OCI-LY7 (cell line): Measurements from ENCODE around the gene TTLL7. TPM values are rescaled to one million over a fixed set of nuclear protein-coding genes. Genes with fewer than 3 reads are reported as not detected.

ENCODE experiments used
- BruUV-seq: library from RNA; stranded (reverse); fragments of 400-500 nt; replicated peaks from 2 replicates; lab custom pipeline; 2021; lab: Mats Ljungman, UMichigan
- CTCF ChIA-PET: fragments of 300-600 bp; sonication (Branson Sonifier 250); formaldehyde crosslinking; loops from one replicate; lab custom pipeline; 2022; ENCODE audit warnings: antibody characterized with exemption; ENCODE audit not compliant: unreplicated experiment; lab: Charles Lee
- POLR2A ChIA-PET: fragments of 300-600 bp; sonication (Branson Sonifier 250); formaldehyde crosslinking; loops from one replicate; lab custom pipeline; 2022; ENCODE audit warnings: antibody characterized with exemption; lab: Charles Lee
- DNase-seq: peaks from one replicate; pipeline ENCODE4 v3.0.0-alpha.2; 2015; ENCODE audit warnings: low spot score
- H2AFZ ChIP-seq: fragments of 200-600 bp; sonication (generic), shearing (Covaris generic); 2 replicates; pipeline ENCODE4 v1.6.1; 2014; ENCODE audit warnings: mild to moderate bottlenecking, antibody characterized with exemption, low read length, moderate library complexity
- H3K27ac ChIP-seq: fragments of 200-600 bp; sonication (generic); 2 replicates; pipeline ENCODE4 v1.5.1; 2014; ENCODE audit warnings: mixed run types, low read depth, mild to moderate bottlenecking, moderate library complexity, low read length, inconsistent platforms; ENCODE audit not compliant: poor library complexity, severe bottlenecking
- H3K36me3 ChIP-seq: fragments of 200-600 bp; sonication (generic); 2 replicates; pipeline ENCODE4 v1.6.1; 2014; ENCODE audit warnings: mild to moderate bottlenecking, antibody characterized with exemption, low read length, moderate library complexity, mixed read lengths; ENCODE audit not compliant: insufficient read depth
- H3K4me1 ChIP-seq: fragments of 200-600 bp; sonication (generic); 2 replicates; pipeline ENCODE4 v1.5.1; 2014; ENCODE audit warnings: mild to moderate bottlenecking, low read length; ENCODE audit not compliant: insufficient read depth, poor library complexity, severe bottlenecking
- H3K4me2 ChIP-seq: fragments of 200-600 bp; sonication (generic); 2 replicates; pipeline ENCODE4 v1.6.1; 2014; ENCODE audit warnings: mild to moderate bottlenecking, low read length
- H3K4me3 ChIP-seq: fragments of 200-600 bp; sonication (generic); 2 replicates; pipeline ENCODE4 v1.5.1; 2014; ENCODE audit warnings: mild to moderate bottlenecking, low read depth, low read length; ENCODE audit not compliant: poor library complexity, severe bottlenecking
- H3K79me2 ChIP-seq: fragments of 200-600 bp; sonication (generic); 2 replicates; pipeline ENCODE4 v1.6.1; 2016; ENCODE audit warnings: low read depth, mild to moderate bottlenecking, low read length, moderate library complexity, mixed read lengths; ENCODE audit not compliant: insufficient read depth
- H3K9me2 ChIP-seq: fragments of 200-600 bp; sonication (generic); 2 replicates; pipeline ENCODE4 v1.6.1; 2016; ENCODE audit warnings: mild to moderate bottlenecking, low read length, mixed read lengths; ENCODE audit not compliant: insufficient read depth
- H3K9me3 ChIP-seq: fragments of 200-600 bp; sonication (generic); 2 replicates; pipeline ENCODE4 v1.6.1; 2014; ENCODE audit warnings: mild to moderate bottlenecking, mixed run types, low read length, mixed read lengths
- H4K20me1 ChIP-seq: fragments of 200-600 bp; sonication (generic); 2 replicates; pipeline ENCODE4 v1.6.1; 2014; ENCODE audit warnings: mild to moderate bottlenecking, antibody characterized with exemption, low read length, moderate library complexity, mixed read lengths; ENCODE audit not compliant: insufficient read depth
- CTCF ChIP-seq: fragments of 200-600 bp; sonication (generic); conservative IDR thresholded peaks from 2 replicates; pipeline ENCODE4 v1.5.1; 2014; ENCODE audit warnings: mild to moderate bottlenecking, antibody characterized with exemption, low read length, moderate library complexity, mixed read lengths
- EZH2phosphoT487 ChIP-seq: fragments of 200-600 bp; sonication (generic); IDR thresholded peaks from 2 replicates; pipeline ENCODE4 v1.6.1; 2018; ENCODE audit warnings: low read depth, borderline replicate concordance, mild to moderate bottlenecking, mixed run types, antibody characterized with exemption, low read length, moderate library complexity, mixed read lengths
- intact Hi-C: fragments of 100-400 bp; cut with micrococcal nuclease; formaldehyde crosslinking; loops from one replicate; pipeline ENCODE4 v1.10.0; 2022; ENCODE audit not compliant: unreplicated experiment
- total RNA-seq, 2 experiments: library from RNA; depleted of rRNA in 1 of 2; stranded (reverse); fragments of >200 nt in 1 of 2; shearing (Covaris generic) in 1 of 2; gene quantifications; 2 replicates each; pipeline ENCODE4 v1.2.3, GENCODE V29; 2014 to 2022

TTLL7 gene
- total RNA-seq, 2 experiments from 2014 or later, result 0.76 to 0.88 TPM

GRCh38 chr1:83996621-83997020 lies 2.3 kb downstream of the TTLL7 start:
- H3K4me2 ChIP-seq, result no peak overlapping the region

DNA sequence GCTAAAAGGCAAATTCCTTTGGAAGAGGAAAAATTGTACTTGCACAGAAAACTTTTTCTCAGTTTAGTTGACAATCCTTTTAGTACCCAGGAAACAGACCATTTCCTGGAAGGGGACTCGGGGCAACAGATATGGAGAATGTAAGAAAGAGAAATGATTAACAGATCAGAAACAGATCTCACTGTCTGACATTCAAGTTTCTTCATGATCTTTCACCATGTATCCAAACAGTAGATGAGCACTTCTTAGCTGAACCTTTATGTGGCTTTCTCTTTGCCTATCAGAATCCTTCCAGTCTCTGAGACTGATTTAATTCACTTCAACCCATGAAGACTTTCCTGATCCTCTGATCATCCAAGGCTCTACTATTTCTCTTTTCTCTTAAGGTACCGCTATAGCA lies 2.7 kb downstream of the TTLL7 start:
- H3K4me1 ChIP-seq, result peaks cover 5% of the 10 kb centered on the region
- intact Hi-C loops, result no loop called here
- no peak overlapping the region for H3K4me2 ChIP-seq
- H3K9me2 ChIP-seq, result no peaks in the 10 kb centered on the region
- H3K36me3 ChIP-seq, result no peaks in the 10 kb centered on the region
- no peak overlapping the region for H3K4me3 ChIP-seq
- H2AFZ ChIP-seq, result no peak overlapping the region
- DNase-seq, result no peak
- no peaks in the 10 kb centered on the region for H3K9me3 ChIP-seq
- no peaks in the 10 kb centered on the region for H3K79me2 ChIP-seq
- POLR2A ChIA-PET, result no interaction called here
- no TSS peak for BruUV-seq
- CTCF ChIA-PET, result no interaction called here
- H3K27ac ChIP-seq, result no peak overlapping the region
- TF ChIP-seq EZH2phosphoT487 (no peak), CTCF (no peak)
- H4K20me1 ChIP-seq, result no peaks in the 10 kb centered on the region

More at GRCh38 chr1:83996621-83997020, 2.3 kb downstream of the TTLL7 start:
- no peak overlapping the region for H2AFZ ChIP-seq
- H3K27ac ChIP-seq, result no peak overlapping the region
- H3K4me1 ChIP-seq, result peaks cover 5% of the 10 kb centered on the region
- POLR2A ChIA-PET, result no interaction called here
- no peaks in the 10 kb centered on the region for H3K9me3 ChIP-seq
- intact Hi-C loops, result no loop called here
- CTCF ChIA-PET, result no interaction called here
- H3K79me2 ChIP-seq, result no peaks in the 10 kb centered on the region
- no peaks in the 10 kb centered on the region for H4K20me1 ChIP-seq
- BruUV-seq, result no TSS peak
- H3K36me3 ChIP-seq, result no peaks in the 10 kb centered on the region
- H3K9me2 ChIP-seq, result no peaks in the 10 kb centered on the region
- TF ChIP-seq CTCF (no peak), EZH2phosphoT487 (no peak)
- no peak overlapping the region for H3K4me3 ChIP-seq
- DNase-seq, result no peak

- ChIA-PET POLR2A (no interaction called here), CTCF (no interaction called here)
- intact Hi-C loops, result no loop called here
- TF ChIP-seq CTCF (no peak), EZH2phosphoT487 (no peak)
- H2AFZ ChIP-seq, result no peak overlapping the region
- H3K9me2 ChIP-seq, result no peaks in the 10 kb centered on the region
- H3K27ac ChIP-seq, result no peak overlapping the region
- H3K4me2 ChIP-seq, result no peak overlapping the region
- BruUV-seq, result no TSS peak
- no peaks in the 10 kb centered on the region for H4K20me1 ChIP-seq
- DNase-seq, result no peak
- no peak overlapping the region for H3K4me3 ChIP-seq
- H3K9me3 ChIP-seq, result no peaks in the 10 kb centered on the region
- H3K79me2 ChIP-seq, result no peaks in the 10 kb centered on the region
- no peaks in the 10 kb centered on the region for H3K36me3 ChIP-seq
- peaks cover 5% of the 10 kb centered on the region for H3K4me1 ChIP-seq
Observed at GRCh38 chr1:83995649-83996048, 3.3 kb downstream of the TTLL7 start.
